HCT116 (cell line): Measurements from ENCODE around the gene TJAP1. TPM values are rescaled to one million over a fixed set of nuclear protein-coding genes. Genes with fewer than 3 reads are reported as not detected.

ENCODE experiments used
- ATAC-seq: fragments of 200-7000 bp; cut with Tn5 transposase; 2 replicates; pipeline ENCODE4 v1.9.1; 2020; ENCODE audit warnings: mild to moderate bottlenecking, moderate library complexity
- BruUV-seq: library from RNA; stranded (reverse); fragments of 400-500 nt; replicated peaks from 2 replicates; lab custom pipeline; 2021; lab: Mats Ljungman, UMichigan
- CTCF ChIA-PET: fragments of 300-600 bp; sonication (Branson Sonifier 250); formaldehyde crosslinking; loops from one replicate; lab custom pipeline; 2021; ENCODE audit warnings: antibody characterized with exemption; lab: Charles Lee
- POLR2A ChIA-PET: fragments of 300-600, 350-600 bp; sonication (Branson Sonifier 250); formaldehyde crosslinking; loops from one replicate; lab custom pipeline; 2021; ENCODE audit warnings: antibody characterized with exemption; lab: Charles Lee
- RAD21 ChIA-PET, 2 experiments: fragments of 300-600 bp; sonication (Branson Sonifier 250); formaldehyde crosslinking; loops; one replicate each; lab custom pipeline; 2023; ENCODE audit warnings: low total read pairs in 2 of 2; ENCODE audit not compliant: uncharacterized antibody in 2 of 2, unreplicated experiment in 2 of 2, low non-redundant PET in 1 of 2; lab: Charles Lee
- DNase-seq: peaks from one replicate; pipeline ENCODE4 v3.0.0-alpha.2; 2010; ENCODE audit warnings: low read depth, low spot score
- H2AFZ ChIP-seq: fragments of 200-600 bp; shearing (Covaris generic), sonication (generic); 2 replicates; pipeline ENCODE4 v1.6.1; 2017; ENCODE audit warnings: low read depth, mixed run types, mixed read lengths, antibody characterized with exemption, low read length; ENCODE audit not compliant: poor library complexity, severe bottlenecking
- H3K27ac ChIP-seq: 2 replicates; pipeline ENCODE4 v1.5.1; 2012; ENCODE audit warnings: low read depth, low read length
- H3K27me3 ChIP-seq: fragments of 200-600 bp; sonication (generic); 2 replicates; pipeline ENCODE4 v1.6.1; 2016; ENCODE audit warnings: mixed run types, low read length, mixed read lengths; ENCODE audit not compliant: insufficient read depth
- H3K36me3 ChIP-seq, 2 experiments: fragments of 200-500 bp in 1 of 2; fragments of 200-600 bp in 1 of 2; sonication (Bioruptor generic) in 1 of 2; sonication (generic) in 1 of 2; 2 replicates each; pipeline versions ENCODE4 v1.5.1 to v1.6.1; 2014 to 2016; ENCODE audit warnings: low read length in 2 of 2, inconsistent platforms in 1 of 2, mixed read lengths in 1 of 2, mixed run types in 1 of 2; ENCODE audit not compliant: insufficient read depth in 2 of 2, control insufficient read depth in 1 of 2
- H3K4me1 ChIP-seq, 2 experiments: fragments of 200-600 bp in 1 of 2; sonication (generic) in 1 of 2; 2 replicates each; pipeline versions ENCODE4 v1.5.1 to v1.6.1; 2012 to 2017; ENCODE audit warnings: low read length in 2 of 2, inconsistent platforms in 1 of 2, mild to moderate bottlenecking in 1 of 2, mixed read lengths in 1 of 2, mixed run types in 1 of 2, moderate library complexity in 1 of 2; ENCODE audit not compliant: insufficient read depth in 2 of 2, control insufficient read depth in 1 of 2
- H3K4me2 ChIP-seq: fragments of 200-600 bp; sonication (generic); 2 replicates; pipeline ENCODE4 v1.6.1; 2017; ENCODE audit warnings: mixed run types, low read length, mixed read lengths
- H3K4me3 ChIP-seq, 2 experiments: fragments of 200-600 bp in 1 of 2; sonication (generic) in 1 of 2; replicated peaks in 1 of 2; 2 replicates each; pipeline ENCODE4 v1.5.1; 2011 to 2016; ENCODE audit warnings: low read length in 2 of 2, control low read depth in 1 of 2, low read depth in 1 of 2, mild to moderate bottlenecking in 1 of 2, mixed read lengths in 1 of 2, mixed run types in 1 of 2
- H3K79me2 ChIP-seq: fragments of 200-600 bp; sonication (generic); 2 replicates; pipeline ENCODE4 v1.6.1; 2017; ENCODE audit warnings: mild to moderate bottlenecking, mixed run types, low read length, moderate library complexity, mixed read lengths; ENCODE audit not compliant: insufficient read depth
- H3K9ac ChIP-seq: fragments of 200-600 bp; sonication (generic); 2 replicates; pipeline ENCODE4 v1.6.1; 2016; ENCODE audit warnings: low read length, mixed read lengths
- H3K9me2 ChIP-seq: fragments of 200-600 bp; sonication (generic), shearing (Covaris generic); 2 replicates; pipeline ENCODE4 v1.6.1; 2017; ENCODE audit warnings: mixed run types, mild to moderate bottlenecking, moderate library complexity; ENCODE audit not compliant: insufficient read depth
- H3K9me3 ChIP-seq, 2 experiments: fragments of 200-500 bp in 1 of 2; fragments of 200-600 bp in 1 of 2; sonication (Bioruptor generic) in 1 of 2; sonication (generic) in 1 of 2; 2 replicates each; pipeline ENCODE4 v1.6.1; 2014 to 2017; ENCODE audit warnings: low read length in 2 of 2, mixed read lengths in 2 of 2, inconsistent platforms in 1 of 2, low read depth in 1 of 2, mild to moderate bottlenecking in 1 of 2, mixed run types in 1 of 2, moderate library complexity in 1 of 2; ENCODE audit not compliant: control insufficient read depth in 1 of 2, insufficient read depth in 1 of 2
- H4K20me1 ChIP-seq: fragments of 200-600 bp; sonication (generic), shearing (Covaris generic); 2 replicates; pipeline ENCODE4 v1.6.1; 2017; ENCODE audit warnings: mixed run types, mild to moderate bottlenecking, moderate library complexity; ENCODE audit not compliant: insufficient read depth
- CBX3 ChIP-seq: IDR thresholded peaks from 2 replicates; pipeline ENCODE4 v1.6.1; 2012; ENCODE audit warnings: low read depth
- ELF1 ChIP-seq: IDR thresholded peaks from 2 replicates; pipeline ENCODE4 v1.6.1; 2012; ENCODE audit warnings: low read depth, borderline replicate concordance
- EZH2 ChIP-seq: fragments of 200-600 bp; sonication (generic); IDR thresholded peaks from 2 replicates; pipeline ENCODE4 v1.6.1; 2017; ENCODE audit warnings: antibody characterized with exemption, mixed run types
- FOSL1 ChIP-seq: IDR thresholded peaks from 2 replicates; pipeline ENCODE4 v1.6.1; 2012; ENCODE audit warnings: low read depth
- JUND ChIP-seq: IDR thresholded peaks from 2 replicates; pipeline ENCODE4 v1.6.1; 2012
- SIN3A ChIP-seq: IDR thresholded peaks from 2 replicates; pipeline ENCODE4 v1.6.1; 2012; ENCODE audit warnings: low read depth
- SRF ChIP-seq: IDR thresholded peaks from 2 replicates; pipeline ENCODE4 v1.6.1; 2012; ENCODE audit warnings: low read depth
- TCF7L2 ChIP-seq: IDR thresholded peaks from 2 replicates; pipeline ENCODE4 v1.7.0; 2011; ENCODE audit warnings: borderline replicate concordance, inconsistent platforms; ENCODE audit not compliant: insufficient read depth, insufficient read length; ENCODE audit errors: extremely low read depth
- intact Hi-C: fragments of 100-400 bp; cut with micrococcal nuclease; formaldehyde crosslinking; loops from 2 replicates; pipeline ENCODE4 v1.10.0; 2022
- total RNA-seq: library from RNA; stranded (reverse); gene quantifications from one replicate; pipeline ENCODE4 v1.2.1, GENCODE V29; 2021; ENCODE audit not compliant: unreplicated experiment
- TF ChIP-seq, protein P1 (sequence below): IDR thresholded peaks from 2 replicates; pipeline ENCODE4 v1.6.1; 2012; ENCODE audit warnings: low read depth
- TF ChIP-seq, protein P2 (sequence below), 3 experiments: fragments of 200-600 bp in 1 of 3; sonication (generic) in 1 of 3; IDR thresholded peaks in 2 of 3; conservative IDR thresholded peaks in 1 of 3; 2 replicates each; pipeline ENCODE4 v1.5.1; 2012 to 2017; ENCODE audit warnings: low read depth in 2 of 3, low read length in 2 of 3, antibody characterized with exemption in 1 of 3, borderline replicate concordance in 1 of 3, control low read depth in 1 of 3, mild to moderate bottlenecking in 1 of 3, mixed read lengths in 1 of 3, mixed run types in 1 of 3, moderate library complexity in 1 of 3; ENCODE audit not compliant: insufficient read depth in 1 of 3
- TF ChIP-seq, protein P3 (sequence below): IDR thresholded peaks from 2 replicates; pipeline ENCODE4 v1.6.1; 2012

TJAP1 gene
- total RNA-seq, 1 experiment from 2014 or later = 45.2 TPM

DNA sequence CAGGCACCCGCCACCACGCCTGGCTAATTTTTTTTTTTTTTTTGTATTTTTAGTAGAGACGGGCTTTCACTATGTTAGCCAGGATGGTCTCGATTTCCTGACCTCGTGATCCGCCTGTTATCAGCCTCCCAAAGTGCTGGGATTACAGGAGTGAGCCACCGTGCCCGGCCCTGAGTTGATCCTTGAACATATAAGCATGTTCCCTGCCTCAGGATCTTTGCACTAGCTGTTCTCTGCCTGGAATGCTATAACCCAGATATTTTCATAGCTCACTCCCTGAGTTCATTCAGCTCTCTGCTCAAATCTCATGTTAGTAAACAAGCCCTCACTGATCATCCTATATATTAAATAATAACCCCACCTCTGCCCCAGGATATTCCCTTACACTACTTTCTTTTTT lies 13.0 kb upstream of the TJAP1 start:
- Histone ChIP-seq H3K4me1 (no peaks in the 10 kb centered on the region), H3K4me3 (no peak overlapping the region), H3K79me2 (no peaks in the 10 kb centered on the region), H2AFZ (no peak overlapping the region), H3K27me3 (no peaks in the 10 kb centered on the region), H4K20me1 (no peaks in the 10 kb centered on the region), H3K4me2 (no peak overlapping the region), H3K9ac (no peak overlapping the region), H3K9me2 (no peaks in the 10 kb centered on the region), H3K36me3 (no peaks in the 10 kb centered on the region), H3K27ac (no peak overlapping the region), H3K9me3 (no peaks in the 10 kb centered on the region)
- ChIA-PET POLR2A (no interaction called here), RAD21 (no interaction called here), CTCF (interaction anchor here (0.7 kb wide), 1 partner anchor 19 kb away, joined by 3 read pairs; no protein-coding TSS in a partner anchor)
- TF ChIP-seq TCF7L2 = no peak
- TF ChIP-seq, protein P1, sequence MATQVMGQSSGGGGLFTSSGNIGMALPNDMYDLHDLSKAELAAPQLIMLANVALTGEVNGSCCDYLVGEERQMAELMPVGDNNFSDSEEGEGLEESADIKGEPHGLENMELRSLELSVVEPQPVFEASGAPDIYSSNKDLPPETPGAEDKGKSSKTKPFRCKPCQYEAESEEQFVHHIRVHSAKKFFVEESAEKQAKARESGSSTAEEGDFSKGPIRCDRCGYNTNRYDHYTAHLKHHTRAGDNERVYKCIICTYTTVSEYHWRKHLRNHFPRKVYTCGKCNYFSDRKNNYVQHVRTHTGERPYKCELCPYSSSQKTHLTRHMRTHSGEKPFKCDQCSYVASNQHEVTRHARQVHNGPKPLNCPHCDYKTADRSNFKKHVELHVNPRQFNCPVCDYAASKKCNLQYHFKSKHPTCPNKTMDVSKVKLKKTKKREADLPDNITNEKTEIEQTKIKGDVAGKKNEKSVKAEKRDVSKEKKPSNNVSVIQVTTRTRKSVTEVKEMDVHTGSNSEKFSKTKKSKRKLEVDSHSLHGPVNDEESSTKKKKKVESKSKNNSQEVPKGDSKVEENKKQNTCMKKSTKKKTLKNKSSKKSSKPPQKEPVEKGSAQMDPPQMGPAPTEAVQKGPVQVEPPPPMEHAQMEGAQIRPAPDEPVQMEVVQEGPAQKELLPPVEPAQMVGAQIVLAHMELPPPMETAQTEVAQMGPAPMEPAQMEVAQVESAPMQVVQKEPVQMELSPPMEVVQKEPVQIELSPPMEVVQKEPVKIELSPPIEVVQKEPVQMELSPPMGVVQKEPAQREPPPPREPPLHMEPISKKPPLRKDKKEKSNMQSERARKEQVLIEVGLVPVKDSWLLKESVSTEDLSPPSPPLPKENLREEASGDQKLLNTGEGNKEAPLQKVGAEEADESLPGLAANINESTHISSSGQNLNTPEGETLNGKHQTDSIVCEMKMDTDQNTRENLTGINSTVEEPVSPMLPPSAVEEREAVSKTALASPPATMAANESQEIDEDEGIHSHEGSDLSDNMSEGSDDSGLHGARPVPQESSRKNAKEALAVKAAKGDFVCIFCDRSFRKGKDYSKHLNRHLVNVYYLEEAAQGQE = no peak
- ATAC-seq = no peak
- DNase-seq = no peak
- intact Hi-C loops = no loop called here
- no TSS peak for BruUV-seq

DNA sequence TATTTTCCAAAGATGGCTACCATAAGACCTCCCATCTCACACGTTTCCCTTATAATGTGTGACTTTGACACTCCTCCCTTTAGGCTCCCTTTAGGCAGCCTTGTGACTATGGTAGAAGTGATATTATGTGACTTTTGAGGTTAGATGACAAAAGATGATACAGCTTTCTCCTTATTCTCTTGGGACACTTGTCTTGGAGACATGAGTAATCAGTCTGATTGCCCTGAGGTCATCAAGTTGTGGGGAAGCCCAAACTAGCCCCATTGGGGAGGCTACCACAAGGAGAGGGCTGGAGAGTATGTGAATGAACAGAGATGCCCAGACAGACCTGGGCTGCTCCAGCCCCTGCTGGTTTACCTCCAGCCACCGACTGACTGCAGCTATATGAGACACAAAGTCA lies 11.4 kb upstream of the TJAP1 start:
- no peak for ATAC-seq
- DNase-seq = no peak
- POLR2A ChIA-PET = no interaction called here
- H2AFZ ChIP-seq = no peak overlapping the region
- RAD21 ChIA-PET = no interaction called here
- BruUV-seq = no TSS peak
- H3K4me1 ChIP-seq = peaks cover 9 to 12% of the 10 kb centered on the region in 2 experiments
- no peaks in the 10 kb centered on the region for H3K9me2 ChIP-seq
- CTCF ChIA-PET = no interaction called here
- H3K4me2 ChIP-seq = no peak overlapping the region
- H3K27me3 ChIP-seq = no peaks in the 10 kb centered on the region
- intact Hi-C loops = no loop called here
- no peaks in the 10 kb centered on the region for H3K9me3 ChIP-seq
- no peak overlapping the region for H3K4me3 ChIP-seq
- no peaks in the 10 kb centered on the region for H3K79me2 ChIP-seq
- no peaks in the 10 kb centered on the region for H3K36me3 ChIP-seq
- no peaks in the 10 kb centered on the region for H4K20me1 ChIP-seq
- no peak overlapping the region for H3K9ac ChIP-seq
- no peak overlapping the region for H3K27ac ChIP-seq
- TF ChIP-seq, protein P2, sequence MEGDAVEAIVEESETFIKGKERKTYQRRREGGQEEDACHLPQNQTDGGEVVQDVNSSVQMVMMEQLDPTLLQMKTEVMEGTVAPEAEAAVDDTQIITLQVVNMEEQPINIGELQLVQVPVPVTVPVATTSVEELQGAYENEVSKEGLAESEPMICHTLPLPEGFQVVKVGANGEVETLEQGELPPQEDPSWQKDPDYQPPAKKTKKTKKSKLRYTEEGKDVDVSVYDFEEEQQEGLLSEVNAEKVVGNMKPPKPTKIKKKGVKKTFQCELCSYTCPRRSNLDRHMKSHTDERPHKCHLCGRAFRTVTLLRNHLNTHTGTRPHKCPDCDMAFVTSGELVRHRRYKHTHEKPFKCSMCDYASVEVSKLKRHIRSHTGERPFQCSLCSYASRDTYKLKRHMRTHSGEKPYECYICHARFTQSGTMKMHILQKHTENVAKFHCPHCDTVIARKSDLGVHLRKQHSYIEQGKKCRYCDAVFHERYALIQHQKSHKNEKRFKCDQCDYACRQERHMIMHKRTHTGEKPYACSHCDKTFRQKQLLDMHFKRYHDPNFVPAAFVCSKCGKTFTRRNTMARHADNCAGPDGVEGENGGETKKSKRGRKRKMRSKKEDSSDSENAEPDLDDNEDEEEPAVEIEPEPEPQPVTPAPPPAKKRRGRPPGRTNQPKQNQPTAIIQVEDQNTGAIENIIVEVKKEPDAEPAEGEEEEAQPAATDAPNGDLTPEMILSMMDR (IDR thresholded peaks at IDR 0.05 in 2 of 3, conservative IDR thresholded peaks at IDR 0.05 in 1 of 3; ENCODE audit: borderline replicate concordance in 1 of 3, insufficient read depth in 1 of 3, low read depth in 2 of 3, low read length in 2 of 3) = no peak
- TF ChIP-seq TCF7L2 (no peak), CBX3 (no peak), JUND (no peak), FOSL1 (no peak), SRF (no peak), SIN3A (no peak), EZH2 (no peak), ELF1 (no peak)
- TF ChIP-seq, protein P1 = no peak
- TF ChIP-seq, protein P3, sequence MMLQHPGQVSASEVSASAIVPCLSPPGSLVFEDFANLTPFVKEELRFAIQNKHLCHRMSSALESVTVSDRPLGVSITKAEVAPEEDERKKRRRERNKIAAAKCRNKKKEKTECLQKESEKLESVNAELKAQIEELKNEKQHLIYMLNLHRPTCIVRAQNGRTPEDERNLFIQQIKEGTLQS = no peak
